ENCODE measurements around the gene LAMC1. TPM values are rescaled to one million over a fixed set of nuclear protein-coding genes. Genes with fewer than 3 reads are reported as not detected.

The LAMC1 gene
- total RNA-seq, 2 donors from 2014 or later, result 39.3 to 141 TPM

DNA sequence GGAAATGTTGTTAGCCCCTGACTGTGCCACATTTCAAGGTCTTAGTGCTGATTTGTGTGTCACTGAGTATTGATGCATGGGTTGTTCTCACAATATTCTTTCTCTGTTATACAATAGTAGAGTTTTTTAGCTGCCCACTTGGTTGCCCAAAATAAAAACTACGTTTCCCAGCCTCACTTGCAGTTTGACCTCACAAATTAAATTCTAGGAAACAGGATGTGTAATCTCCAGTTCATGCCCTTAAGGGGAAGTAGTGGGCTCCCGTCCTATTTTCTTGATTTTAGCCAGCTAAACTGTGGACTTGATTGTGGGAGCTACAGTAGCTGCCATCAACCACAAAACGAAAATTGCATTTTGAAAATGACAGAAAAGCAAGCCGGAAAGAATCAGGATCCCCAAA is 27.3 kb upstream of the LAMC1 start:
- TF ChIP-seq, protein P1, sequence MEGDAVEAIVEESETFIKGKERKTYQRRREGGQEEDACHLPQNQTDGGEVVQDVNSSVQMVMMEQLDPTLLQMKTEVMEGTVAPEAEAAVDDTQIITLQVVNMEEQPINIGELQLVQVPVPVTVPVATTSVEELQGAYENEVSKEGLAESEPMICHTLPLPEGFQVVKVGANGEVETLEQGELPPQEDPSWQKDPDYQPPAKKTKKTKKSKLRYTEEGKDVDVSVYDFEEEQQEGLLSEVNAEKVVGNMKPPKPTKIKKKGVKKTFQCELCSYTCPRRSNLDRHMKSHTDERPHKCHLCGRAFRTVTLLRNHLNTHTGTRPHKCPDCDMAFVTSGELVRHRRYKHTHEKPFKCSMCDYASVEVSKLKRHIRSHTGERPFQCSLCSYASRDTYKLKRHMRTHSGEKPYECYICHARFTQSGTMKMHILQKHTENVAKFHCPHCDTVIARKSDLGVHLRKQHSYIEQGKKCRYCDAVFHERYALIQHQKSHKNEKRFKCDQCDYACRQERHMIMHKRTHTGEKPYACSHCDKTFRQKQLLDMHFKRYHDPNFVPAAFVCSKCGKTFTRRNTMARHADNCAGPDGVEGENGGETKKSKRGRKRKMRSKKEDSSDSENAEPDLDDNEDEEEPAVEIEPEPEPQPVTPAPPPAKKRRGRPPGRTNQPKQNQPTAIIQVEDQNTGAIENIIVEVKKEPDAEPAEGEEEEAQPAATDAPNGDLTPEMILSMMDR (IDR thresholded peaks at IDR 0.05), result no peak
- TF ChIP-seq POLR2AphosphoS5 (IDR thresholded peaks at IDR 0.05), result no peak
- no peak for TF ChIP-seq POLR2A (IDR thresholded peaks at IDR 0.05)
- 79% methylated on average over 4 of the region's 4 CpGs for WGBS
- Histone ChIP-seq H3K36me3 (no peaks in the 10 kb centered on the region), H3K27ac (no peak overlapping the region), H3K4me3 (no peak overlapping the region), H3K27me3 (replicated peaks; ENCODE audit: insufficient read depth) (no peaks in the 10 kb centered on the region), H3K9me3 (no peaks in the 10 kb centered on the region), H3K4me1 (replicated peaks) (no peaks in the 10 kb centered on the region)
- DNase-seq (ENCODE audit: low spot score), result no peak
- intact Hi-C loops (cut with DNase I), result no loop called here

GRCh38 chr1:182996816-182997215 is 26.4 kb upstream of the LAMC1 start:
- TF ChIP-seq POLR2A (IDR thresholded peaks at IDR 0.05), result no peak
- TF ChIP-seq POLR2AphosphoS5 (IDR thresholded peaks at IDR 0.05), result no peak
- TF ChIP-seq, protein P1 (IDR thresholded peaks at IDR 0.05), result no peak
- Histone ChIP-seq H3K4me1 (replicated peaks) (no peaks in the 10 kb centered on the region), H3K27ac (no peak overlapping the region), H3K36me3 (no peaks in the 10 kb centered on the region), H3K4me3 (no peak overlapping the region), H3K9me3 (no peaks in the 10 kb centered on the region), H3K27me3 (replicated peaks; ENCODE audit: insufficient read depth) (no peaks in the 10 kb centered on the region)
- WGBS, result 32% methylated on average over 1 of the region's 1 CpG
- intact Hi-C loops (cut with DNase I), result no loop called here
- DNase-seq (ENCODE audit: low spot score), result no peak

DNA sequence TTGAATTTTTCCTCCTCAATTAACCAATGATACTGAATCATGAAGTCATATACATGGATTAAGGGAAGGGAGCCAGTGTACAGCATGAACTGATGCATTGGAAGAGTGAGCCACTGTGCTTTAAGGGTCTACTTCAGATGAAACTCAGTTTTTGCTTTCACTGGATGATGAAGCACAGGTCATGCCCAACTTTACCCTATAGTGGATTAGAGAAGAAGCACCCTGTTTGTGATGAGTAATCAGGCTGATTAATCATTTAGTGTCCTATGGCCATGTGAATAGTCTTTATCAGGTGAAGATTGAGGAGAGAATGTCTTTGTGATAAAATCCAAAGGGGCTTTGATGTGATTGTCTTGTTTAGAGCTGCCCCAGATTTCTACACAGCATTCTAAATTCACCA is 24.7 kb upstream of the LAMC1 start:
- no peak overlapping the region for H3K4me3 ChIP-seq
- H3K9me3 ChIP-seq, result no peaks in the 10 kb centered on the region
- no peak overlapping the region for H3K27ac ChIP-seq
- no peaks in the 10 kb centered on the region for H3K36me3 ChIP-seq
- no peaks in the 10 kb centered on the region for H3K4me1 ChIP-seq (replicated peaks)
- TF ChIP-seq, protein P1 (IDR thresholded peaks at IDR 0.05), result no peak
- TF ChIP-seq POLR2A (IDR thresholded peaks at IDR 0.05) (no peak), POLR2AphosphoS5 (IDR thresholded peaks at IDR 0.05) (no peak)
- H3K27me3 ChIP-seq (replicated peaks; ENCODE audit: insufficient read depth), result no peaks in the 10 kb centered on the region
- no peak for DNase-seq (ENCODE audit: low spot score)
- intact Hi-C loops (cut with DNase I), result no loop called here

DNA sequence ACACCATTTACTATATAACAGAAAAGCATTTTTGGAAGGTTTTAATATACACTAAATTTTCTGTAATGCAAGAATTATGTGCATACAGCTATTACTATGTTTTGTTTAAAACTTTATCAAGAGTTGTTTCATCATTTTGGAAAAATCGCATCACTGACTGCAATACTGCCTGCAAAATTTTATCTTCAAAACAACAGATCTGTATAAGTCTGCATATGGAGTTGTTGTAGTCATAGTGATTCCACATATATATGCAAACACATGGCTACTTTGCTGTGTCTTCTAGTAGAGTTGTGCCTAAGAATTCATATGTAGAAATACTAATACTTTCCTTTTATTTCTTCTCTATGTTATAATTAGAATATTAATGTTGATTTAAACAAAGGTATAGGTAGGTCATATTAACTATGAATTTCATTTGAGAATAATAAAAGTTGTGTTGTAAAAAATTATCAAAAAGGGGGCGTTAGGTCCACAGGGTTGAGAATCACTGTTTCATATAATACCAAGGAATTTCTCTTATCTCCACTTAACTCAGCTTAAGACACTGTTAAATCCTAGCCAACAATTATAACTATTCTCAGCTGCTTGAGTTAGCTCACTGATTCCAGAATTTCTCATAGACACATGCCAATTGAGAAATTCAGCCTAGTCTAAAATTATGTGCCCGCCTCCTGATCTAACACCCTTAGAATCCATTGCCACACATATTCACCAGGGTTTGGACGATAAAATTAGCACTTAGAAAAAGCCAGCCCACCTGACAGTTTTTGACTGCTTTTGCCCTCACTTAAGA is 22.9 kb upstream of the LAMC1 start:
- Histone ChIP-seq H3K4me3 (no peak overlapping the region), H3K9me3 (no peaks in the 10 kb centered on the region), H3K27me3 (replicated peaks; ENCODE audit: insufficient read depth) (no peaks in the 10 kb centered on the region), H3K36me3 (no peaks in the 10 kb centered on the region), H3K4me1 (replicated peaks) (no peaks in the 10 kb centered on the region), H3K27ac (no peak overlapping the region)
- no peak for DNase-seq (ENCODE audit: low spot score)
- no peak for TF ChIP-seq POLR2A (IDR thresholded peaks at IDR 0.05)
- TF ChIP-seq, protein P1 (IDR thresholded peaks at IDR 0.05), result no peak
- TF ChIP-seq POLR2AphosphoS5 (IDR thresholded peaks at IDR 0.05), result no peak
- intact Hi-C loops (cut with DNase I), result no loop called here
- WGBS, result 83% methylated on average over 4 of the region's 4 CpGs

GRCh38 chr1:183002267-183002666 is 21.0 kb upstream of the LAMC1 start:
- Histone ChIP-seq H3K9me3 (no peaks in the 10 kb centered on the region), H3K4me1 (replicated peaks) (no peaks in the 10 kb centered on the region), H3K27ac (no peak overlapping the region), H3K36me3 (no peaks in the 10 kb centered on the region), H3K27me3 (replicated peaks; ENCODE audit: insufficient read depth) (no peaks in the 10 kb centered on the region), H3K4me3 (no peak overlapping the region)
- intact Hi-C loops (cut with DNase I), result no loop called here
- TF ChIP-seq POLR2AphosphoS5 (IDR thresholded peaks at IDR 0.05), result no peak
- DNase-seq (ENCODE audit: low spot score), result no peak
